ENCODE data around the gene SHANK3. TPM values are rescaled to one million over a fixed set of nuclear protein-coding genes. Genes with fewer than 3 reads are reported as not detected.

SHANK3 gene
- total and polyA plus RNA-seq, 2 donors (not counting 3 experiments of a cell fraction or from before 2014, with no cell fraction given), result 26.1 to 158 TPM

DNA sequence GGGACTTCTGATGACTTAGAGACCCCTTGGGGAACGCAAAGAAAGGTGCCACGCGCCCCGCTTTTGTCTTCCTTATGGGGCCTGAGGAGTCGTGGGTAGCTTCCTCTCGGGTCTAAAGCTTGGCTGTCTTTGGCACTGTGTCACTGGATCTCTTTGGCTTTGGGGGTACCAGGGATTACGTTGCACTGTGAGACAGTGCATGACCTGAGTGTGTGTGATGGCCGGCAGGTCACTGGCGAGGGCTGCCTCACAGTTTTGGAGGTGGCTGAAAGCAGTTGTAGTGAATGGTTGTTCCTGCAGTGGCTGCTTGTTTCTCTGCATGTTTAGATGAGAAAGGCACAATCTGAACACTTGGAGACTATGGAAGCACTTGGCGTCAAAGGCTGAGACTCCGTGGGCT, 38.9 kb upstream of the SHANK3 start:
- Histone ChIP-seq H3K36me3 (ENCODE audit: control insufficient read depth in 2 of 2, extremely low read depth in 1 of 2, insufficient read depth in 2 of 2, low read length in 2 of 2) (no peaks in the 10 kb centered on the region), H3K4me3 (replicated peaks in 1 of 3; ENCODE audit: insufficient read depth in 1 of 3, low read depth in 1 of 3, low read length in 3 of 3) (no peak overlapping the region), H3K9me3 (replicated peaks; ENCODE audit: control insufficient read depth, insufficient read depth, low read length) (no peaks in the 10 kb centered on the region), H3K79me2 (ENCODE audit: control insufficient read depth, insufficient read depth, low read length) (no peaks in the 10 kb centered on the region), H3K9ac (replicated peaks; ENCODE audit: extremely low read depth, insufficient read depth, low read length) (no peak overlapping the region), H2AFZ (ENCODE audit: low read depth, low read length) (no peak overlapping the region), H3K4me2 (ENCODE audit: insufficient read depth, low read length) (no peak overlapping the region), H4K20me1 (replicated peaks; ENCODE audit: control insufficient read depth, extremely low read depth, insufficient read depth, low read length) (no peaks in the 10 kb centered on the region), H3K9me1 (replicated peaks; ENCODE audit: control insufficient read depth, extremely low read depth, insufficient read depth, low read length) (no peaks in the 10 kb centered on the region), H3K27ac (ENCODE audit: insufficient read depth, low read depth, low read length) (no peak overlapping the region), H3K4me1 (ENCODE audit: control insufficient read depth, extremely low read depth, insufficient read depth, low read length) (peaks cover 3% of the 10 kb centered on the region), H3K27me3 (ENCODE audit: control insufficient read depth in 2 of 2, insufficient read depth in 2 of 2, low read length in 2 of 2) (no peaks in the 10 kb centered on the region)
- FAIRE-seq (no peak), DNase-seq (ENCODE audit: low read depth, low spot score) (no peak)
- POLR2A ChIA-PET, result no interaction called here
- TF ChIP-seq, protein P1, sequence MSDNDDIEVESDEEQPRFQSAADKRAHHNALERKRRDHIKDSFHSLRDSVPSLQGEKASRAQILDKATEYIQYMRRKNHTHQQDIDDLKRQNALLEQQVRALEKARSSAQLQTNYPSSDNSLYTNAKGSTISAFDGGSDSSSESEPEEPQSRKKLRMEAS (IDR thresholded peaks at IDR 0.05; ENCODE audit: insufficient read depth, insufficient read length), result no peak
- TF ChIP-seq, protein P2, sequence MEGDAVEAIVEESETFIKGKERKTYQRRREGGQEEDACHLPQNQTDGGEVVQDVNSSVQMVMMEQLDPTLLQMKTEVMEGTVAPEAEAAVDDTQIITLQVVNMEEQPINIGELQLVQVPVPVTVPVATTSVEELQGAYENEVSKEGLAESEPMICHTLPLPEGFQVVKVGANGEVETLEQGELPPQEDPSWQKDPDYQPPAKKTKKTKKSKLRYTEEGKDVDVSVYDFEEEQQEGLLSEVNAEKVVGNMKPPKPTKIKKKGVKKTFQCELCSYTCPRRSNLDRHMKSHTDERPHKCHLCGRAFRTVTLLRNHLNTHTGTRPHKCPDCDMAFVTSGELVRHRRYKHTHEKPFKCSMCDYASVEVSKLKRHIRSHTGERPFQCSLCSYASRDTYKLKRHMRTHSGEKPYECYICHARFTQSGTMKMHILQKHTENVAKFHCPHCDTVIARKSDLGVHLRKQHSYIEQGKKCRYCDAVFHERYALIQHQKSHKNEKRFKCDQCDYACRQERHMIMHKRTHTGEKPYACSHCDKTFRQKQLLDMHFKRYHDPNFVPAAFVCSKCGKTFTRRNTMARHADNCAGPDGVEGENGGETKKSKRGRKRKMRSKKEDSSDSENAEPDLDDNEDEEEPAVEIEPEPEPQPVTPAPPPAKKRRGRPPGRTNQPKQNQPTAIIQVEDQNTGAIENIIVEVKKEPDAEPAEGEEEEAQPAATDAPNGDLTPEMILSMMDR (IDR thresholded peaks at IDR 0.05; ENCODE audit: extremely low read depth in 1 of 2, insufficient read depth in 1 of 2, low read depth in 1 of 2, low read length in 2 of 2), result no peak
- TF ChIP-seq FOS (IDR thresholded peaks at IDR 0.05; ENCODE audit: borderline replicate concordance, insufficient read depth, low read length) (no peak), JUN (IDR thresholded peaks at IDR 0.05; ENCODE audit: borderline replicate concordance, insufficient read depth, insufficient read length, low read depth) (no peak), POLR2A (IDR thresholded peaks at IDR 0.05; ENCODE audit: low read depth, low read length) (no peak), EZH2 (IDR thresholded peaks at IDR 0.05; ENCODE audit: borderline replicate concordance, low read depth, low read length, severe bottlenecking) (no peak), GATA2 (IDR thresholded peaks at IDR 0.05; ENCODE audit: insufficient read depth, insufficient read length, low read depth, low read length) (no peak), MYC (IDR thresholded peaks at IDR 0.05; ENCODE audit: low read depth, low read length) (no peak), POLR2AphosphoS5 (IDR thresholded peaks at IDR 0.05; ENCODE audit: insufficient read depth, low read depth, low read length) (no peak)
- BruUV-seq (replicated peaks), result no TSS peak
- intact Hi-C loops (cut with micrococcal nuclease) (no loop called here), dilution Hi-C loops (cut with MboI; ENCODE audit: extremely low pct_ligation_motif_present, low sequenced_read_pairs) (no loop called here)
- CTCF ChIA-PET, result interaction anchor here (1.2 to 1.7 kb wide), 2 partner anchors 8 to 12 kb away, joined by 8 read pairs; no protein-coding TSS in a partner anchor

All from endothelial cell of umbilical vein (primary cell).